Immature natural killer cell (primary cell): ENCODE data around the gene ATXN7L1. TPM values are rescaled to one million over a fixed set of nuclear protein-coding genes. Genes with fewer than 3 reads are reported as not detected.
A peak's percentile ranks its signal among the peaks of the same experiment; 100 is the strongest.

ENCODE experiments used
- DNase-seq, 3 donors: peaks; one replicate each; pipeline ENCODE4 v3.0.0; 2022; ENCODE audit warnings: mixed read lengths in 1 of 3
- H3K27ac Mint-ChIP-seq, 6 donors: one replicate each; pipeline ENCODE4 v1.8.0; 2020; ENCODE audit warnings: mixed read lengths in 6 of 6, mild to moderate bottlenecking in 5 of 6, inconsistent platforms in 4 of 6, moderate library complexity in 3 of 6
- H3K27me3 Mint-ChIP-seq, 3 donors: one replicate each; pipeline ENCODE4 v1.8.0; 2020 to 2021; ENCODE audit warnings: low read depth in 3 of 3, mild to moderate bottlenecking in 3 of 3, mixed read lengths in 3 of 3, moderate library complexity in 3 of 3, inconsistent platforms in 1 of 3
- H3K36me3 Mint-ChIP-seq, 3 donors: one replicate each; pipeline ENCODE4 v1.8.0; 2020; ENCODE audit warnings: mixed read lengths in 3 of 3, inconsistent platforms in 2 of 3, mild to moderate bottlenecking in 2 of 3
- H3K4me1 Mint-ChIP-seq, 2 donors: one replicate each; pipeline ENCODE4 v1.8.0; 2020; ENCODE audit warnings: inconsistent platforms in 2 of 2, mild to moderate bottlenecking in 2 of 2, mixed read lengths in 2 of 2, moderate library complexity in 1 of 2
- H3K4me3 Mint-ChIP-seq, 5 donors: one replicate each; pipeline ENCODE4 v1.8.0; 2020; ENCODE audit warnings: mild to moderate bottlenecking in 5 of 5, mixed read lengths in 5 of 5, inconsistent platforms in 3 of 5, moderate library complexity in 3 of 5
- H3K9me3 Mint-ChIP-seq, 6 donors: one replicate each; pipeline ENCODE4 v1.8.0; 2020; ENCODE audit warnings: mild to moderate bottlenecking in 6 of 6, mixed read lengths in 6 of 6, inconsistent platforms in 4 of 6, moderate library complexity in 3 of 6
- polyA plus RNA-seq, 3 donors: library from polyadenylated mRNA; unstranded; fragments of 300-500 nt; fragmentation: Illumina TruSeq; gene quantifications; one replicate each; pipeline ENCODE4 v1.2.3, GENCODE V29; 2021

Gene ATXN7L1
- polyA plus RNA-seq, 3 donors from 2014 or later: 3.8 to 21.1 (median 11.9) TPM

- no peak overlapping the region for H3K27ac Mint-ChIP-seq
- no peak for DNase-seq
- peaks cover 0 to 4% (median 0%) of the 10 kb centered on the region in 3 donors for H3K36me3 Mint-ChIP-seq
- no peaks in the 10 kb centered on the region for H3K9me3 Mint-ChIP-seq
- peaks cover 1 to 5% (median 2%) of the 10 kb centered on the region in 3 donors for H3K27me3 Mint-ChIP-seq
- no peak overlapping the region for H3K4me3 Mint-ChIP-seq
- H3K4me1 Mint-ChIP-seq: peaks cover 45% of the 10 kb centered on the region in 2 donors
Measured at GRCh38 chr7:105764506-105764905, 111.9 kb downstream of the ATXN7L1 start.

- peak; percentile 31 to 46 (median 40) for DNase-seq
Measured at GRCh38 chr7:105760551-105761447, 115.6 kb downstream of the ATXN7L1 start.

GRCh38 chr7:105759670-105760550 lies 116.5 kb downstream of the ATXN7L1 start:
- Mint-ChIP-seq H3K4me3 (peak overlapping the region in 3 of 5 donors; percentile 15 to 68 (median 38)), H3K4me1 (peaks cover 40 to 47% of the 10 kb centered on the region in 2 donors), H3K27ac (peak overlapping the region in 5 of 6 donors; percentile 11 to 75 (median 45)), H3K27me3 (peaks cover 0 to 6% (median 5%) of the 10 kb centered on the region in 3 donors), H3K9me3 (no peaks in the 10 kb centered on the region), H3K36me3 (peaks cover 0 to 8% (median 3%) of the 10 kb centered on the region in 3 donors)
- DNase-seq: peak; percentile 14 to 28 (median 15)

More at GRCh38 chr7:105760551-105761447, 115.6 kb downstream of the ATXN7L1 start:
- Mint-ChIP-seq H3K27me3 (peaks cover 0 to 6% (median 5%) of the 10 kb centered on the region in 3 donors), H3K36me3 (peaks cover 0 to 7% (median 3%) of the 10 kb centered on the region in 3 donors), H3K9me3 (no peaks in the 10 kb centered on the region), H3K4me3 (peak overlapping the region; percentile 9 to 68 (median 38)), H3K4me1 (peaks cover 49 to 56% of the 10 kb centered on the region in 2 donors), H3K27ac (peak overlapping the region in 4 of 6 donors; percentile 11 to 75 (median 28))

- Mint-ChIP-seq H3K9me3 (no peaks in the 10 kb centered on the region), H3K4me3 (no peak overlapping the region), H3K27me3 (peaks cover 0 to 5% (median 2%) of the 10 kb centered on the region in 3 donors), H3K27ac (no peak overlapping the region), H3K4me1 (peaks cover 23 to 38% of the 10 kb centered on the region in 2 donors), H3K36me3 (peaks cover 6 to 15% (median 7%) of the 10 kb centered on the region in 3 donors)
- no peak for DNase-seq
Measured at GRCh38 chr7:105756367-105756766, 120.0 kb downstream of the ATXN7L1 start.

GRCh38 chr7:105752671-105753275 lies 123.6 kb downstream of the ATXN7L1 start:
- H3K36me3 Mint-ChIP-seq: peaks cover 20 to 29% (median 22%) of the 10 kb centered on the region in 3 donors
- no peak overlapping the region for H3K4me3 Mint-ChIP-seq
- peaks cover 0 to 2% (median 0%) of the 10 kb centered on the region in 3 donors for H3K27me3 Mint-ChIP-seq
- no peak overlapping the region for H3K27ac Mint-ChIP-seq
- DNase-seq: no peak
- H3K9me3 Mint-ChIP-seq: no peaks in the 10 kb centered on the region
- H3K4me1 Mint-ChIP-seq: peaks cover 0 to 7% of the 10 kb centered on the region in 2 donors

- Mint-ChIP-seq H3K27ac (no peak overlapping the region), H3K36me3 (peaks cover 20 to 28% (median 24%) of the 10 kb centered on the region in 3 donors), H3K4me3 (no peak overlapping the region), H3K27me3 (peaks cover 0 to 2% (median 0%) of the 10 kb centered on the region in 3 donors), H3K4me1 (peaks cover 0 to 7% of the 10 kb centered on the region in 2 donors), H3K9me3 (no peaks in the 10 kb centered on the region)
- DNase-seq: no peak
Measured at GRCh38 chr7:105751054-105751453, 125.3 kb downstream of the ATXN7L1 start.

GRCh38 chr7:105748701-105749100 lies 127.7 kb downstream of the ATXN7L1 start:
- Mint-ChIP-seq H3K9me3 (no peaks in the 10 kb centered on the region), H3K27ac (no peak overlapping the region), H3K27me3 (no peaks in the 10 kb centered on the region), H3K36me3 (peaks cover 17 to 25% (median 21%) of the 10 kb centered on the region in 3 donors), H3K4me3 (no peak overlapping the region), H3K4me1 (peaks cover 0 to 9% of the 10 kb centered on the region in 2 donors)
- DNase-seq: no peak

GRCh38 chr7:105745681-105746330 lies 130.6 kb downstream of the ATXN7L1 start:
- DNase-seq: no peak
- H3K4me1 Mint-ChIP-seq: peaks cover 0 to 12% of the 10 kb centered on the region in 2 donors
- no peaks in the 10 kb centered on the region for H3K9me3 Mint-ChIP-seq
- H3K27me3 Mint-ChIP-seq: no peaks in the 10 kb centered on the region
- no peak overlapping the region for H3K4me3 Mint-ChIP-seq
- H3K27ac Mint-ChIP-seq: no peak overlapping the region
- H3K36me3 Mint-ChIP-seq: peaks cover 11 to 19% (median 11%) of the 10 kb centered on the region in 3 donors

- H3K27me3 Mint-ChIP-seq: no peaks in the 10 kb centered on the region
- H3K27ac Mint-ChIP-seq: no peak overlapping the region
- H3K9me3 Mint-ChIP-seq: no peaks in the 10 kb centered on the region
- DNase-seq: no peak
- H3K4me1 Mint-ChIP-seq: peaks cover 13 to 25% of the 10 kb centered on the region in 2 donors
- H3K36me3 Mint-ChIP-seq: peaks cover 10 to 17% (median 11%) of the 10 kb centered on the region in 3 donors
- no peak overlapping the region for H3K4me3 Mint-ChIP-seq
Measured at GRCh38 chr7:105744258-105744657, 132.1 kb downstream of the ATXN7L1 start.

GRCh38 chr7:105743351-105744090 lies 132.9 kb downstream of the ATXN7L1 start:
- no peak overlapping the region for H3K4me3 Mint-ChIP-seq
- peaks cover 20 to 32% of the 10 kb centered on the region in 2 donors for H3K4me1 Mint-ChIP-seq
- H3K36me3 Mint-ChIP-seq: peaks cover 3 to 12% (median 5%) of the 10 kb centered on the region in 3 donors
- H3K27me3 Mint-ChIP-seq: no peaks in the 10 kb centered on the region
- H3K27ac Mint-ChIP-seq: no peak overlapping the region
- no peaks in the 10 kb centered on the region for H3K9me3 Mint-ChIP-seq
- no peak for DNase-seq

- H3K4me1 Mint-ChIP-seq: peaks cover 24 to 38% of the 10 kb centered on the region in 2 donors
- H3K27ac Mint-ChIP-seq: no peak overlapping the region
- H3K27me3 Mint-ChIP-seq: no peaks in the 10 kb centered on the region
- no peak for DNase-seq
- no peak overlapping the region for H3K4me3 Mint-ChIP-seq
- no peaks in the 10 kb centered on the region for H3K9me3 Mint-ChIP-seq
- H3K36me3 Mint-ChIP-seq: peaks cover 0 to 12% (median 5%) of the 10 kb centered on the region in 3 donors
Measured at GRCh38 chr7:105742787-105743186, 133.6 kb downstream of the ATXN7L1 start.

- Mint-ChIP-seq H3K36me3 (peaks cover 0 to 12% (median 5%) of the 10 kb centered on the region in 3 donors), H3K4me3 (no peak overlapping the region), H3K27me3 (no peaks in the 10 kb centered on the region), H3K4me1 (peaks cover 24 to 38% of the 10 kb centered on the region in 2 donors), H3K9me3 (no peaks in the 10 kb centered on the region), H3K27ac (no peak overlapping the region)
- DNase-seq: no peak
Measured at GRCh38 chr7:105741982-105742381, 134.4 kb downstream of the ATXN7L1 start.
